Endothelial cell of umbilical vein (primary cell): ENCODE data around the gene MOB1A. TPM values are rescaled to one million over a fixed set of nuclear protein-coding genes. Genes with fewer than 3 reads are reported as not detected.

Experiments used
- BruUV-seq: library from RNA; stranded (reverse); fragments of 400-500 nt; replicated peaks from 2 replicates; lab custom pipeline; 2021; lab: Mats Ljungman, UMichigan
- CTCF ChIA-PET: fragments of 300-600, 350-600 bp; sonication (Branson Sonifier 250); formaldehyde crosslinking; loops from one replicate; lab custom pipeline; 2021; ENCODE audit warnings: antibody characterized with exemption, inconsistent platforms; lab: Charles Lee
- POLR2A ChIA-PET: fragments of 300-600, 350-600 bp; sonication (Branson Sonifier 250); formaldehyde crosslinking; loops from one replicate; lab custom pipeline; 2021; ENCODE audit warnings: antibody characterized with exemption, inconsistent platforms; lab: Charles Lee
- DNase-seq: peaks from one replicate; pipeline ENCODE4 v3.0.0-alpha.2; 2011; ENCODE audit warnings: low read depth, low spot score
- FAIRE-seq: peaks from 2 replicates; lab custom pipeline; 2011; peaks lifted over from hg19 to GRCh38; lab: Jason Lieb, UNC
- H2AFZ ChIP-seq: 2 replicates; pipeline ENCODE4 v1.6.0; 2012; ENCODE audit warnings: low read depth, low read length, control low read depth, inconsistent platforms
- H3K27ac ChIP-seq: 2 replicates; pipeline ENCODE4 v1.5.1; 2011; ENCODE audit warnings: low read depth, mild to moderate bottlenecking, control low read depth, low read length, moderate library complexity; ENCODE audit not compliant: insufficient read depth
- H3K27me3 ChIP-seq, 2 experiments: 2 replicates each; pipeline versions ENCODE4 v1.6.0 to v1.6.1; 2011; ENCODE audit warnings: low read length in 2 of 2, mixed read lengths in 1 of 2; ENCODE audit not compliant: control insufficient read depth in 2 of 2, insufficient read depth in 2 of 2
- H3K36me3 ChIP-seq, 2 experiments: 2 replicates in 1 of 2; 3 replicates in 1 of 2; pipeline ENCODE4 v1.5.1; 2011; ENCODE audit warnings: low read length in 2 of 2, mild to moderate bottlenecking in 1 of 2, moderate library complexity in 1 of 2; ENCODE audit not compliant: control insufficient read depth in 2 of 2, insufficient read depth in 2 of 2; ENCODE audit errors: extremely low read depth in 1 of 2
- H3K4me1 ChIP-seq: 3 replicates; pipeline ENCODE4 v1.5.1; 2011; ENCODE audit warnings: mild to moderate bottlenecking, low read length; ENCODE audit not compliant: control insufficient read depth, insufficient read depth; ENCODE audit errors: extremely low read depth
- H3K4me2 ChIP-seq: 2 replicates; pipeline ENCODE4 v1.6.1; 2011; ENCODE audit warnings: low read length, control low read depth, mixed read lengths; ENCODE audit not compliant: insufficient read depth
- H3K4me3 ChIP-seq, 3 experiments: fragments of 200-600 bp in 1 of 3; sonication (generic), shearing (Covaris generic) in 1 of 3; replicated peaks in 1 of 3; 2 replicates each; pipeline ENCODE4 v1.5.1; 2011 to 2016; ENCODE audit warnings: control low read depth in 3 of 3, low read length in 3 of 3, mild to moderate bottlenecking in 2 of 3, inconsistent platforms in 1 of 3, low read depth in 1 of 3, moderate library complexity in 1 of 3; ENCODE audit not compliant: insufficient read depth in 1 of 3
- H3K79me2 ChIP-seq: 2 replicates; pipeline ENCODE4 v1.6.0; 2012; ENCODE audit warnings: low read length, inconsistent platforms; ENCODE audit not compliant: control insufficient read depth, insufficient read depth
- H3K9ac ChIP-seq: replicated peaks from 2 replicates; pipeline ENCODE3; 2011; ENCODE audit warnings: low read length, control low read depth; ENCODE audit not compliant: insufficient read depth; ENCODE audit errors: extremely low read depth
- H3K9me1 ChIP-seq: replicated peaks from 3 replicates; pipeline ENCODE4 v1.6.0; 2011; ENCODE audit warnings: mild to moderate bottlenecking, low read length; ENCODE audit not compliant: control insufficient read depth, insufficient read depth; ENCODE audit errors: extremely low read depth
- H3K9me3 ChIP-seq: replicated peaks from 2 replicates; pipeline ENCODE4 v1.5.1; 2012; ENCODE audit warnings: low read length, inconsistent platforms; ENCODE audit not compliant: control insufficient read depth, insufficient read depth
- H4K20me1 ChIP-seq: replicated peaks from 2 replicates; pipeline ENCODE3; 2011; ENCODE audit warnings: mild to moderate bottlenecking, low read length; ENCODE audit not compliant: control insufficient read depth, insufficient read depth; ENCODE audit errors: extremely low read depth
- CTCF ChIP-seq, 2 donors: IDR thresholded peaks; 1 replicate in 1 of 2; 2 replicates in 1 of 2; pipeline ENCODE4 v1.5.1; 2011; ENCODE audit warnings: low read length in 2 of 2, mild to moderate bottlenecking in 2 of 2, moderate library complexity in 2 of 2, control low read depth in 1 of 2, inconsistent platforms in 1 of 2, low read depth in 1 of 2; ENCODE audit not compliant: insufficient read depth in 1 of 2; ENCODE audit errors: extremely low read depth in 1 of 2
- EZH2 ChIP-seq: IDR thresholded peaks from 2 replicates; pipeline ENCODE4 v1.6.1; 2012; ENCODE audit warnings: borderline replicate concordance, low read depth, mild to moderate bottlenecking, moderate library complexity, low read length, inconsistent platforms; ENCODE audit not compliant: severe bottlenecking
- FOS ChIP-seq: IDR thresholded peaks from 2 replicates; pipeline ENCODE4 v1.6.1; 2011; ENCODE audit warnings: mild to moderate bottlenecking, low read length, moderate library complexity, borderline replicate concordance; ENCODE audit not compliant: insufficient read depth
- GATA2 ChIP-seq: IDR thresholded peaks from 2 replicates; pipeline ENCODE4 v1.7.0; 2011; ENCODE audit warnings: low read depth, mild to moderate bottlenecking, moderate library complexity, mixed read lengths, low read length; ENCODE audit not compliant: insufficient read length, insufficient read depth
- JUN ChIP-seq: IDR thresholded peaks from 2 replicates; pipeline ENCODE4 v1.6.1; 2011; ENCODE audit warnings: borderline replicate concordance, low read depth; ENCODE audit not compliant: insufficient read length, insufficient read depth
- MAX ChIP-seq: IDR thresholded peaks from 2 replicates; pipeline ENCODE4 v1.6.1; 2011; ENCODE audit not compliant: insufficient read depth, insufficient read length
- MYC ChIP-seq: IDR thresholded peaks from one replicate; pipeline ENCODE4 v1.6.1; 2011; ENCODE audit warnings: mild to moderate bottlenecking, low read depth, low read length
- POLR2A ChIP-seq: IDR thresholded peaks from 2 replicates; pipeline ENCODE4 v1.6.1; 2012; ENCODE audit warnings: low read depth, mild to moderate bottlenecking, control low read depth, low read length
- POLR2AphosphoS5 ChIP-seq: IDR thresholded peaks from 2 replicates; pipeline ENCODE4 v1.6.1; 2012; ENCODE audit warnings: low read depth, mild to moderate bottlenecking, control low read depth, low read length, moderate library complexity; ENCODE audit not compliant: insufficient read depth
- dilution Hi-C: fragments of 300-500 bp; cut with MboI; formaldehyde crosslinking; loops from one replicate; pipeline ENCODE4 v1.15.0; 2019; ENCODE audit warnings: low sequenced_read_pairs; ENCODE audit not compliant: extremely low pct_ligation_motif_present
- intact Hi-C: fragments of 100-400 bp; cut with micrococcal nuclease; formaldehyde crosslinking; loops from one replicate; pipeline ENCODE4 v1.10.0; 2022
- polyA plus RNA-seq, 4 experiments: library from polyadenylated mRNA; depleted of rRNA in 3 of 4; stranded (reverse) in 3 of 4; unstranded in 1 of 4; fragments of >200 nt; gene quantifications; 2 replicates each; pipeline versions ENCODE4 v1.2.1 to v1.2.3, GENCODE V29; 2011 to 2012; ENCODE audit warnings: missing spikeins in 1 of 4
- total RNA-seq: library from RNA; stranded (reverse); gene quantifications from 2 replicates; pipeline ENCODE4 v1.2.3, GENCODE V29; 2021

The MOB1A gene
- total and polyA plus RNA-seq, 2 donors (not counting 3 experiments of a cell fraction or from before 2014, with no cell fraction given) = 25.3 to 112 TPM

GRCh38 chr2:74110537-74110936 is 68.1 kb downstream of the MOB1A start:
- no peaks in the 10 kb centered on the region for H3K79me2 ChIP-seq
- H3K9me1 ChIP-seq = no peaks in the 10 kb centered on the region
- no peaks in the 10 kb centered on the region for H3K4me1 ChIP-seq
- no peak overlapping the region for H3K4me3 ChIP-seq
- intact Hi-C loops = no loop called here
- H4K20me1 ChIP-seq = no peaks in the 10 kb centered on the region
- no peak for DNase-seq
- POLR2A ChIA-PET = no interaction called here
- no peak for TF ChIP-seq CTCF (IDR thresholded peaks at IDR 0.05; ENCODE audit: extremely low read depth in 1 of 2, insufficient read depth in 1 of 2, low read depth in 1 of 2, low read length in 2 of 2)
- no peak for TF ChIP-seq FOS
- TF ChIP-seq MYC = no peak
- no peak for TF ChIP-seq MAX
- no peak for TF ChIP-seq JUN
- TF ChIP-seq EZH2 = no peak
- no peak for TF ChIP-seq POLR2A
- TF ChIP-seq GATA2 = no peak
- TF ChIP-seq POLR2AphosphoS5 = no peak
- CTCF ChIA-PET = interaction anchor here (1.5 kb wide), 1 partner anchor 225 kb away, joined by 3 read pairs; no protein-coding TSS in a partner anchor
- no peaks in the 10 kb centered on the region for H3K27me3 ChIP-seq
- no peak overlapping the region for H2AFZ ChIP-seq
- no peak overlapping the region for H3K27ac ChIP-seq
- H3K9ac ChIP-seq = no peak overlapping the region
- no peak for FAIRE-seq
- no peaks in the 10 kb centered on the region for H3K9me3 ChIP-seq
- no peaks in the 10 kb centered on the region for H3K36me3 ChIP-seq
- H3K4me2 ChIP-seq = no peak overlapping the region
- BruUV-seq = no TSS peak
- dilution Hi-C loops = no loop called here
